Lung (tissue), 12 donors: ENCODE results near the gene BRF1. TPM values are rescaled to one million over a fixed set of nuclear protein-coding genes. Genes with fewer than 3 reads are reported as not detected.

Experiments
- ATAC-seq: fragments of 200-7000 bp; cut with Tn5 transposase; one replicate; pipeline ENCODE4 v1.9.1; 2020; ENCODE audit warnings: moderate number of reproducible peaks; ENCODE audit not compliant: insufficient read depth, low FRiP score
- DNase-seq, 3 donors: peaks; one replicate each; pipeline ENCODE4 v3.0.0-alpha.2; 2013 to 2017
- H3K27ac ChIP-seq, 2 donors: one replicate each; pipeline ENCODE4 v1.5.1; 2013; ENCODE audit warnings: mild to moderate bottlenecking in 2 of 2, moderate library complexity in 2 of 2, control low read depth in 1 of 2, inconsistent platforms in 1 of 2, low read depth in 1 of 2, low read length in 1 of 2
- H3K27me3 ChIP-seq, 3 donors: one replicate each; pipeline ENCODE4 v1.5.1; 2013; ENCODE audit warnings: low read length in 2 of 3; ENCODE audit not compliant: control insufficient read depth in 3 of 3, insufficient read depth in 3 of 3
- H3K36me3 ChIP-seq, 4 donors: one replicate each; pipeline ENCODE4 v1.5.1; 2013; ENCODE audit warnings: low read length in 4 of 4, mild to moderate bottlenecking in 1 of 4, moderate library complexity in 1 of 4; ENCODE audit not compliant: control insufficient read depth in 4 of 4, insufficient read depth in 4 of 4
- H3K4me1 ChIP-seq, 5 donors: one replicate each; pipeline ENCODE4 v1.5.1; 2013; ENCODE audit warnings: low read length in 5 of 5, mild to moderate bottlenecking in 2 of 5, moderate library complexity in 1 of 5; ENCODE audit not compliant: control insufficient read depth in 5 of 5, insufficient read depth in 5 of 5
- H3K4me3 ChIP-seq: one replicate; pipeline ENCODE4 v1.5.1; 2013; ENCODE audit warnings: mild to moderate bottlenecking, control low read depth, moderate library complexity
- H3K9ac ChIP-seq, 2 donors: one replicate each; pipeline ENCODE4 v1.5.1; 2013; ENCODE audit warnings: low read length in 2 of 2, control low read depth in 1 of 2; ENCODE audit not compliant: insufficient read depth in 1 of 2
- H3K9me3 ChIP-seq, 4 donors: one replicate each; pipeline ENCODE4 v1.5.1; 2013; ENCODE audit warnings: low read length in 3 of 4, mild to moderate bottlenecking in 1 of 4, moderate library complexity in 1 of 4; ENCODE audit not compliant: control insufficient read depth in 4 of 4, insufficient read depth in 3 of 4
- whole genome bisulfite sequencing, 2 donors: extraction: QIAGEN DNeasy Blood & Tissue Kit; methylation state at CpG; one replicate each; pipeline ENCODE4 v1.1.7; 2013; 5-methylcytosine and 5-hydroxymethylcytosine counted together
- polyA plus RNA-seq, 2 donors: library from polyadenylated mRNA; stranded (reverse); fragments of 200-250 nt; gene quantifications; one replicate each; pipeline ENCODE4 v1.2.1, GENCODE V29; 2013
- total RNA-seq, 2 donors: library from RNA; depleted of rRNA in 1 of 2; stranded (reverse); fragments of >200 nt in 1 of 2; gene quantifications; one replicate each; pipeline ENCODE4 v1.2.1, GENCODE V29; 2014 to 2021
- TF ChIP-seq, protein P1 (sequence below): IDR thresholded peaks from 2 replicates; pipeline ENCODE4 v1.5.1; 2012; ENCODE audit warnings: mild to moderate bottlenecking; ENCODE audit errors: control extremely low read depth, extremely low read depth
- donor health status: control.
- donor health status: control.
- donor health status: Bipolar disorder and iron deficiency.
- donor health status: healthy.
- donor health status: DM: yes; HTN: yes; CAD: no.

The BRF1 gene
- total and polyA plus RNA-seq, 4 donors: 14.2 to 55.3 (median 37.2) TPM

- H3K9ac ChIP-seq: no peak overlapping the region
- H3K27ac ChIP-seq: no peak overlapping the region
- H3K4me1 ChIP-seq: peaks cover 0 to 4% (median 0%) of the 10 kb centered on the region in 5 donors
- no peaks in the 10 kb centered on the region for H3K36me3 ChIP-seq
- ATAC-seq (peak; percentile 51), DNase-seq (no peak)
- TF ChIP-seq, protein P1, sequence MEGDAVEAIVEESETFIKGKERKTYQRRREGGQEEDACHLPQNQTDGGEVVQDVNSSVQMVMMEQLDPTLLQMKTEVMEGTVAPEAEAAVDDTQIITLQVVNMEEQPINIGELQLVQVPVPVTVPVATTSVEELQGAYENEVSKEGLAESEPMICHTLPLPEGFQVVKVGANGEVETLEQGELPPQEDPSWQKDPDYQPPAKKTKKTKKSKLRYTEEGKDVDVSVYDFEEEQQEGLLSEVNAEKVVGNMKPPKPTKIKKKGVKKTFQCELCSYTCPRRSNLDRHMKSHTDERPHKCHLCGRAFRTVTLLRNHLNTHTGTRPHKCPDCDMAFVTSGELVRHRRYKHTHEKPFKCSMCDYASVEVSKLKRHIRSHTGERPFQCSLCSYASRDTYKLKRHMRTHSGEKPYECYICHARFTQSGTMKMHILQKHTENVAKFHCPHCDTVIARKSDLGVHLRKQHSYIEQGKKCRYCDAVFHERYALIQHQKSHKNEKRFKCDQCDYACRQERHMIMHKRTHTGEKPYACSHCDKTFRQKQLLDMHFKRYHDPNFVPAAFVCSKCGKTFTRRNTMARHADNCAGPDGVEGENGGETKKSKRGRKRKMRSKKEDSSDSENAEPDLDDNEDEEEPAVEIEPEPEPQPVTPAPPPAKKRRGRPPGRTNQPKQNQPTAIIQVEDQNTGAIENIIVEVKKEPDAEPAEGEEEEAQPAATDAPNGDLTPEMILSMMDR: no peak
- peaks cover 0 to 5% (median 0%) of the 10 kb centered on the region in 3 donors for H3K27me3 ChIP-seq
- no peaks in the 10 kb centered on the region for H3K9me3 ChIP-seq
- WGBS, 2 donors: 93% methylated on average over 10 of the region's 10 CpGs
- H3K4me3 ChIP-seq: no peak overlapping the region
These were observed 138.7 kb downstream of the BRF1 start for GRCh38 chr14:105161964-105162668.

GRCh38 chr14:105161309-105161708, 139.5 kb downstream of the BRF1 start:
- Histone ChIP-seq H3K9me3 (no peaks in the 10 kb centered on the region), H3K36me3 (no peaks in the 10 kb centered on the region), H3K4me1 (no peaks in the 10 kb centered on the region), H3K27me3 (no peaks in the 10 kb centered on the region), H3K4me3 (no peak overlapping the region), H3K9ac (no peak overlapping the region), H3K27ac (no peak overlapping the region)
- TF ChIP-seq, protein P1: no peak
- ATAC-seq (no peak), DNase-seq (peak in 2 of 3 donors; percentile 33 to 41)
- WGBS, 2 donors: 81 to 84% methylated on average over 13 to 15 of the region's 15 CpGs

- Histone ChIP-seq H3K27ac (no peak overlapping the region), H3K36me3 (no peaks in the 10 kb centered on the region), H3K9ac (no peak overlapping the region), H3K4me1 (no peaks in the 10 kb centered on the region), H3K27me3 (no peaks in the 10 kb centered on the region), H3K9me3 (no peaks in the 10 kb centered on the region), H3K4me3 (no peak overlapping the region)
- WGBS, 2 donors: 45 to 75% methylated on average over 12 of the region's 12 CpGs
- TF ChIP-seq, protein P1: no peak
- ATAC-seq: no peak
- no peak for DNase-seq
These were observed 140.0 kb downstream of the BRF1 start for GRCh38 chr14:105160776-105161175.
